ENCODE measurements around the gene PPIH. TPM values are rescaled to one million over a fixed set of nuclear protein-coding genes. Genes with fewer than 3 reads are reported as not detected.

The PPIH gene
- total and polyA plus RNA-seq, 10 donors: 34.2 to 72.3 (median 43.3) TPM

GRCh38 chr1:42682739-42683531 is 24.7 kb downstream of the PPIH start:
- Histone ChIP-seq H3K27me3 (replicated peaks in 1 of 7) (no peaks in the 10 kb centered on the region), H3K36me3 (peaks cover 0 to 24% (median 0%) of the 10 kb centered on the region in 6 donors), H3K27ac (peak overlapping the region; percentile 91 to 98 (median 97)), H3K4me3 (peak overlapping the region; percentile 76 to 97 (median 92)), H3K4me1 (peaks cover 44 to 70% (median 64%) of the 10 kb centered on the region in 6 donors), H3K9me3 (no peaks in the 10 kb centered on the region)
- intact Hi-C loops (cut with DNase I; ENCODE audit: low total_unique reads): loop anchor here (10.0 kb wide), 1 partner anchor 82 kb away; the partner anchor contains the start of genes C1orf50 and P3H1
- 0 to 1% (median 1%) methylated on average over 35 to 103 of the region's 103 CpGs for WGBS, 5 donors
- TF ChIP-seq POLR2AphosphoS5 (IDR thresholded peaks at IDR 0.05) (peak; percentile 86 to 89 (median 87)), POLR2A (IDR thresholded peaks at IDR 0.05) (no peak)
- peak; percentile 96 for DNase-seq

- Histone ChIP-seq H3K4me3 (peak overlapping the region in 7 of 8 donors; percentile 79 to 97 (median 92)), H3K27ac (peak overlapping the region in 4 of 8 donors; percentile 96 to 98 (median 98)), H3K36me3 (peaks cover 0 to 30% (median 0%) of the 10 kb centered on the region in 6 donors), H3K4me1 (peaks cover 56 to 82% (median 76%) of the 10 kb centered on the region in 6 donors), H3K27me3 (replicated peaks in 1 of 7) (no peaks in the 10 kb centered on the region), H3K9me3 (no peaks in the 10 kb centered on the region)
- TF ChIP-seq POLR2A (IDR thresholded peaks at IDR 0.05) (no peak), POLR2AphosphoS5 (IDR thresholded peaks at IDR 0.05) (no peak), CTCF (IDR thresholded peaks at IDR 0.05 in 8 of 11, conservative IDR thresholded peaks at IDR 0.05 in 3 of 11) (no peak)
- DNase-seq: no peak
- intact Hi-C loops (cut with DNase I; ENCODE audit: low total_unique reads): loop anchor here (10.0 kb wide), 1 partner anchor 81 kb away; the partner anchor contains the start of genes C1orf50 and P3H1
- WGBS, 5 donors: 34 to 52% (median 49%) methylated on average over 5 of the region's 5 CpGs
These were observed 25.9 kb downstream of the PPIH start for GRCh38 chr1:42684139-42684538.

- TF ChIP-seq POLR2AphosphoS5 (IDR thresholded peaks at IDR 0.05) (no peak), POLR2A (IDR thresholded peaks at IDR 0.05) (no peak), CTCF (IDR thresholded peaks at IDR 0.05 in 8 of 11, conservative IDR thresholded peaks at IDR 0.05 in 3 of 11) (no peak)
- Histone ChIP-seq H3K4me3 (no peak overlapping the region), H3K4me1 (peaks cover 62 to 88% (median 85%) of the 10 kb centered on the region in 6 donors), H3K9me3 (no peaks in the 10 kb centered on the region), H3K27ac (no peak overlapping the region), H3K27me3 (replicated peaks in 1 of 7) (no peaks in the 10 kb centered on the region), H3K36me3 (peaks cover 0 to 31% (median 0%) of the 10 kb centered on the region in 6 donors)
- no peak for DNase-seq
- intact Hi-C loops (cut with DNase I; ENCODE audit: low total_unique reads): loop anchor here (10.0 kb wide), 1 partner anchor 78 kb away; the partner anchor contains the start of genes C1orf50 and P3H1
- WGBS, 5 donors: 67 to 77% (median 76%) methylated on average over 4 of the region's 4 CpGs
These were observed 28.2 kb downstream of the PPIH start for GRCh38 chr1:42686418-42686817.

GRCh38 chr1:42689912-42690311 is 31.7 kb downstream of the PPIH start:
- 69 to 94% (median 88%) methylated on average over 3 of the region's 3 CpGs for WGBS, 5 donors
- DNase-seq: no peak

More at GRCh38 chr1:42689912-42690311, 31.7 kb downstream of the PPIH start:
- Histone ChIP-seq H3K36me3 (peaks cover 0 to 45% (median 6%) of the 10 kb centered on the region in 6 donors), H3K4me1 (peaks cover 56 to 100% (median 92%) of the 10 kb centered on the region in 6 donors), H3K9me3 (no peaks in the 10 kb centered on the region), H3K27ac (no peak overlapping the region), H3K27me3 (replicated peaks in 1 of 7) (no peaks in the 10 kb centered on the region), H3K4me3 (no peak overlapping the region)
- intact Hi-C loops (cut with DNase I; ENCODE audit: low total_unique reads): loop anchor here (10.0 kb wide), 1 partner anchor 75 kb away; the partner anchor contains the start of genes C1orf50 and P3H1
- TF ChIP-seq POLR2A (IDR thresholded peaks at IDR 0.05) (no peak), POLR2AphosphoS5 (IDR thresholded peaks at IDR 0.05) (no peak), CTCF (IDR thresholded peaks at IDR 0.05 in 8 of 11, conservative IDR thresholded peaks at IDR 0.05 in 3 of 11) (no peak)

Measured in spleen (tissue), 11 donors.